GM23338 (cell line): ENCODE results near the gene PPP1R2.

Source experiments
- CTCF ChIP-seq, 2 experiments: fragments of 200-600 bp in 1 of 2; sonication (generic) in 1 of 2; conservative IDR thresholded peaks; 2 replicates each; pipeline versions ENCODE4 v1.5.1 to v1.6.1; 2016 to 2017; ENCODE audit warnings: antibody characterized with exemption in 2 of 2, low read depth in 2 of 2, mild to moderate bottlenecking in 2 of 2, moderate library complexity in 1 of 2
- POLR2AphosphoS5 ChIP-seq: IDR thresholded peaks from 2 replicates; pipeline ENCODE4 v1.6.1; 2016; ENCODE audit warnings: antibody characterized with exemption, low read depth

GRCh38 chr3:195531683-195532082 is 11.4 kb downstream of the PPP1R2 start:
- no peak for TF ChIP-seq CTCF (conservative IDR thresholded peaks at IDR 0.05; ENCODE audit: low read depth in 2 of 2)
- TF ChIP-seq POLR2AphosphoS5 = no peak
